ENCODE measurements around the gene TP53TG5. TPM values are rescaled to one million over a fixed set of nuclear protein-coding genes. Genes with fewer than 3 reads are reported as not detected.
A peak's percentile ranks its signal among the peaks of the same experiment; 100 is the strongest.

The TP53TG5 gene
- total RNA-seq, 4 donors from 2014 or later = 0.17 to 2.1 (median 1.1) TPM; not detected in 1

DNA sequence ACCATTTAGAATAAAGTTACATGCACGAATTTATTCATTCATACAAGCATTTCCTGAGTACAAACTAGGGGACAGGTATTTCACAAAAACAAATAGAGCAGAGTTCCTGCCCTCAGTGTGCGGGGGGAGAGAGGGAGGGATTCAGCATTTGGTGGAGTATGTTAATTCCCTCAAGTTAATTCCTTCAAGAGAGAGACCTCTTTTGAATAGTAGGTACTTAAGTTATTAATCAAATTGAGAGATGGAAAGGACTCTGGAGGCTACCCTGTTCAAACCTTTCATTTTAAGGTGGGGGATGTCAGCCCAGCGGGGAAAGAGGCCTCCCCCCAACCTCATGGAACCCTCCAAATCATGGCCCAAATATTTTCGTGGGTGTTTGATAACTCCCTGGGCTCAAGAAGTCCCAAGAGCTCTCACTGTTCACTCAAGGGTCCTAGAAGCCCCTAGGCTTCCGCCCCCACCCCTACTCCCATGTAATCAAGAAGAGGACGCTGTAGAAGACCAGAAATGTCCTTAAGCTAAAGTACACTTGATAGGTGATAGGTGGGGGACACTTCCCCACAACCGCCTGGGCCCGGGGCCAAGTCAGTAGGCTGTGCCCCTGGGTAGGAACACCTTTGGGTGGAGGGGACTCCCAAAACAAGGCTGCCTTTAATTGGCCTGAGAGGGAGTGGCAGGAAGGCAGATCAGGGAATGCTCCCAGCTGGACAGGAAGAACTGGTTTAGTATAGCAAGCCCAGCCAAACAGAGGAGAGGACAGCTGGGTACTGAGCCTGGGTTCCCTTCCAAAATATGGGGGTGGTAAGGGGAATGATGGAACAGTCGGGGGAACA, 32.8 kb downstream of the TP53TG5 start:
- DNase-seq (ENCODE audit: extremely low spot score) = no peak
- Histone ChIP-seq H3K27me3 (no peaks in the 10 kb centered on the region), H3K4me3 (peak overlapping the region; percentile 78 to 80 (median 80)), H3K27ac (replicated peaks in 1 of 4) (peak overlapping the region; percentile 93 to 97 (median 96)), H3K9me3 (no peaks in the 10 kb centered on the region), H3K36me3 (peaks cover 0 to 7% (median 2%) of the 10 kb centered on the region in 4 donors), H3K4me1 (peaks cover 57 to 85% (median 81%) of the 10 kb centered on the region in 4 donors)
- no peak for TF ChIP-seq EP300 (IDR thresholded peaks at IDR 0.05)
- TF ChIP-seq POLR2AphosphoS5 (IDR thresholded peaks at IDR 0.05) = peak; percentile 32 to 34
- WGBS = 48% methylated on average over 7 of the region's 9 CpGs
- intact Hi-C loops (cut with DNase I) = no loop called here

DNA sequence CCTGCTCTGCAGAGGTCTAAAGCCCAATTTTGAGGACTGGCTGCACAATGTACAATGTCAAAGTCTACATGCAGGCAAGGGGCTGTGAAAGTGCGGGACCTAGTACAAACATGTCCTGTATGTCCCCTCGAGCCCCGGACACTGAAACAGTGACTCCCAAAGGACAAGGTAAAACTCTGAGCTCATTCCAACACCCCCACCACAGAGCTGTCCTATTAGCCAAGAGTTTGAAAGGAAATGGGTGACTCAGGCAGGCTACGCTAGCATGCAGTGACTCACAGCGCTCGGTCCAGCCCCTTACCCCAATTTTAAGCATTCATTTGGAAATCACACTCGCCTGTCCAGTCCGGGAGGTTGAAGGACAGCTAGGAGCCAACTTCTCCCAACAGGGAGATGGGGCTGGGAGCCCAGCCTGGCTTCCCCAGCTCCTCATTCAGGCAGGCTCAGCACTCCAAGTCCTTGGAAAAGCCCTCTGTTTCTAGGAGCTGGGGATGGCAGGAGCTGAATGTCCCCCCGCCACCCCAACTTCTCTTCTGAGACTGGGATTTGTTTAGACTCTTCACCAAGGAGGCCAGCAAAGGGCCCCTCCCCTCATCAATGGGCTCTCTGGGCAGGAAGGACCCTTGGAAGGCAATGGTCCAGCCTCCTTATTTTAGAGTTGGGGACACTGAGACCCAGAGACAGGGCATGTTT, 33.8 kb downstream of the TP53TG5 start:
- intact Hi-C loops (cut with DNase I) = no loop called here
- peaks cover 0 to 7% (median 2%) of the 10 kb centered on the region in 4 donors for H3K36me3 ChIP-seq
- peak overlapping the region; percentile 93 to 97 (median 96) for H3K27ac ChIP-seq (replicated peaks in 1 of 4)
- H3K9me3 ChIP-seq = no peaks in the 10 kb centered on the region
- TF ChIP-seq EP300 (IDR thresholded peaks at IDR 0.05) = no peak
- TF ChIP-seq POLR2A (IDR thresholded peaks at IDR 0.05; ENCODE audit: low read depth) = peak; percentile 51
- TF ChIP-seq POLR2AphosphoS5 (IDR thresholded peaks at IDR 0.05) = peak; percentile 69 to 85
- DNase-seq (ENCODE audit: extremely low spot score) = no peak
- peaks cover 64 to 95% (median 91%) of the 10 kb centered on the region in 4 donors for H3K4me1 ChIP-seq
- H3K27me3 ChIP-seq = no peaks in the 10 kb centered on the region
- H3K4me3 ChIP-seq = peak overlapping the region; percentile 78 to 80 (median 80)
- 16% methylated on average over 7 of the region's 9 CpGs for WGBS

DNA sequence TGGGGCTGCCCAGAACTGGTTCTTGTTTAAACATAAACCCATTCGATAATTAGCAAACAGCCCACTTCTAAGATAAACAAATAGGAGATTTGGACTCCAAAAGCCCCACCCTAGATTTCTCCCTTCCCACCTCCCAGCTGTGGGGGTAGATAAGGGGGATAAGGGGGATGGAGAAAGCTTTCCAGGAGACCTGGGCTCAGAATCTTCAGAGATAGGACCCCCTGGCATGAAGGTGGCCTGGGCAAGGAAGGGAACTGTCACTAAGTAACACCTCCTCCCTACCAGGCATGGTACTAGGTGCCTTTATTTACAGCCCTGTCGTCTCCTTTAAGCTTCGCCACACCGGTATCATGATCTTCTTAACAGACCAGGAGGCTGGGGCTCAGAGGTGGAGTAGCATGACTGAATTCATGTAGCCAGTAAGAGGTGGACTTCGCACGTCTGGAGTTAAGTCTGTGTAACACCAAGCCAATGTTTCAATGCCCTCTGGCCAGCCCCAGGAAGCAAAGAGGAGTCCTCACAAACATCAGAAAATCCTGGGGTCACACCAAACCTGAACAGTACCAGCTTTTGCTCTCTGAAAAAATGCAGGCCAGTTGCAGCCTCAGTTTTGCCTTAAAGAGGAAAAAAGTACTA, 34.5 kb downstream of the TP53TG5 start:
- Histone ChIP-seq H3K27me3 (no peaks in the 10 kb centered on the region), H3K9me3 (no peaks in the 10 kb centered on the region), H3K27ac (replicated peaks in 1 of 4) (peak overlapping the region; percentile 93 to 97 (median 96)), H3K4me3 (peak overlapping the region; percentile 78 to 80 (median 80)), H3K36me3 (peaks cover 0 to 7% (median 2%) of the 10 kb centered on the region in 4 donors), H3K4me1 (peaks cover 71 to 95% (median 93%) of the 10 kb centered on the region in 4 donors)
- DNase-seq (ENCODE audit: extremely low spot score) = no peak
- TF ChIP-seq, protein P1, sequence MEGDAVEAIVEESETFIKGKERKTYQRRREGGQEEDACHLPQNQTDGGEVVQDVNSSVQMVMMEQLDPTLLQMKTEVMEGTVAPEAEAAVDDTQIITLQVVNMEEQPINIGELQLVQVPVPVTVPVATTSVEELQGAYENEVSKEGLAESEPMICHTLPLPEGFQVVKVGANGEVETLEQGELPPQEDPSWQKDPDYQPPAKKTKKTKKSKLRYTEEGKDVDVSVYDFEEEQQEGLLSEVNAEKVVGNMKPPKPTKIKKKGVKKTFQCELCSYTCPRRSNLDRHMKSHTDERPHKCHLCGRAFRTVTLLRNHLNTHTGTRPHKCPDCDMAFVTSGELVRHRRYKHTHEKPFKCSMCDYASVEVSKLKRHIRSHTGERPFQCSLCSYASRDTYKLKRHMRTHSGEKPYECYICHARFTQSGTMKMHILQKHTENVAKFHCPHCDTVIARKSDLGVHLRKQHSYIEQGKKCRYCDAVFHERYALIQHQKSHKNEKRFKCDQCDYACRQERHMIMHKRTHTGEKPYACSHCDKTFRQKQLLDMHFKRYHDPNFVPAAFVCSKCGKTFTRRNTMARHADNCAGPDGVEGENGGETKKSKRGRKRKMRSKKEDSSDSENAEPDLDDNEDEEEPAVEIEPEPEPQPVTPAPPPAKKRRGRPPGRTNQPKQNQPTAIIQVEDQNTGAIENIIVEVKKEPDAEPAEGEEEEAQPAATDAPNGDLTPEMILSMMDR (IDR thresholded peaks at IDR 0.05) = no peak
- no peak for TF ChIP-seq POLR2A (IDR thresholded peaks at IDR 0.05; ENCODE audit: low read depth)
- no peak for TF ChIP-seq POLR2AphosphoS5 (IDR thresholded peaks at IDR 0.05)
- TF ChIP-seq EP300 (IDR thresholded peaks at IDR 0.05) = no peak
- intact Hi-C loops (cut with DNase I) = no loop called here
- WGBS = 31% methylated on average over 6 of the region's 6 CpGs

DNA sequence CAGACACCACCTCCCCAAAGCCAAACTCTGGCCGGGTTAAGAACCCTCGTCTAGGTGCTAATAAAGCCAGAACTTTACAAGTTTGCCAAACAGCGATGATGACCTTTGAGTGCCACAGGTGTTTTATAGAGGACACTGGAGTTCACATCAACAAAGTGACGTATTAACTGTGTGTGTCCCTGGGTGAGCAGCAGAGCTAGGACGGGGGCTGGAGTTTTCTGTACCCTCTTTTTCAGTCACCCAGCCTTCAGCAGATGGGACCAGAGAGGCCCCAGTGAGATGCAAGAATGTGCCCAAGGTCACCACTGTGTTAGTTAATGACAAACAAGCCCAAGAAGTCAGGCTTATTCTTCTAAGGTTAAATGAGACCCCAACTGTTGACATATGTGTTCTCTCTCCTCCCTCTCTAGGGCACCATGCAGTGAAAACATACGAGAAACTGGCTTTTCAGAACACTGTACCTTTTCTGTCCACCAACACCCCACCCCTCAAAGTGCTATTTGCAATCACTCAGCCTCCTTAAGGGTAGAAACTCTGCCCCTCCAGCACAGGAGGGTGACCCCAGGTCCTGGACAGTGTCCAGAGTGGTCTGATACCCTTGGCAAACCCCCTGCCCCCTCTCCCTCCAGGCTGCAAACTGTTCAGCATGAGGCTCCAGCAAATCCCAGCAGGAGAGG, 35.1 kb downstream of the TP53TG5 start:
- intact Hi-C loops (cut with DNase I) = no loop called here
- Histone ChIP-seq H3K27ac (replicated peaks in 1 of 4) (peak overlapping the region; percentile 93 to 97 (median 96)), H3K9me3 (no peaks in the 10 kb centered on the region), H3K4me1 (peaks cover 77 to 97% (median 96%) of the 10 kb centered on the region in 4 donors), H3K36me3 (peaks cover 0 to 7% (median 2%) of the 10 kb centered on the region in 4 donors), H3K4me3 (peak overlapping the region; percentile 78 to 80 (median 80)), H3K27me3 (no peaks in the 10 kb centered on the region)
- no peak for DNase-seq (ENCODE audit: extremely low spot score)
- WGBS = 24% methylated on average over 5 of the region's 6 CpGs
- no peak for TF ChIP-seq POLR2A (IDR thresholded peaks at IDR 0.05; ENCODE audit: low read depth)
- no peak for TF ChIP-seq POLR2AphosphoS5 (IDR thresholded peaks at IDR 0.05)
- no peak for TF ChIP-seq EP300 (IDR thresholded peaks at IDR 0.05)
- TF ChIP-seq, protein P1 (IDR thresholded peaks at IDR 0.05) = no peak
